Stomach (tissue), 4 donors: ENCODE measurements around the gene MX2.

Experiments used
- CTCF ChIP-seq, 7 experiments: fragments of 450-650 bp in 4 of 7; fragments of 200-600 bp in 3 of 7; sonication (generic) in 3 of 7; IDR thresholded peaks; one replicate each; pipeline ENCODE4 v1.5.1; 2016 to 2019; ENCODE audit warnings: antibody characterized with exemption in 7 of 7, control low read depth in 2 of 7, mild to moderate bottlenecking in 1 of 7
- EP300 ChIP-seq: sonication (generic); formaldehyde crosslinking; IDR thresholded peaks from one replicate; pipeline ENCODE4 v1.6.1; 2017; ENCODE audit warnings: antibody characterized with exemption
- POLR2A ChIP-seq, 4 donors: fragments of 450-650 bp; IDR thresholded peaks; one replicate each; pipeline ENCODE4 v1.6.1; 2016; ENCODE audit warnings: antibody characterized with exemption in 4 of 4, control low read depth in 2 of 4, mild to moderate bottlenecking in 1 of 4, moderate library complexity in 1 of 4
- POLR2AphosphoS5 ChIP-seq, 3 donors: sonication (generic); formaldehyde crosslinking; IDR thresholded peaks; one replicate each; pipeline ENCODE4 v1.6.1; 2016; ENCODE audit warnings: antibody characterized with exemption in 3 of 3

DNA sequence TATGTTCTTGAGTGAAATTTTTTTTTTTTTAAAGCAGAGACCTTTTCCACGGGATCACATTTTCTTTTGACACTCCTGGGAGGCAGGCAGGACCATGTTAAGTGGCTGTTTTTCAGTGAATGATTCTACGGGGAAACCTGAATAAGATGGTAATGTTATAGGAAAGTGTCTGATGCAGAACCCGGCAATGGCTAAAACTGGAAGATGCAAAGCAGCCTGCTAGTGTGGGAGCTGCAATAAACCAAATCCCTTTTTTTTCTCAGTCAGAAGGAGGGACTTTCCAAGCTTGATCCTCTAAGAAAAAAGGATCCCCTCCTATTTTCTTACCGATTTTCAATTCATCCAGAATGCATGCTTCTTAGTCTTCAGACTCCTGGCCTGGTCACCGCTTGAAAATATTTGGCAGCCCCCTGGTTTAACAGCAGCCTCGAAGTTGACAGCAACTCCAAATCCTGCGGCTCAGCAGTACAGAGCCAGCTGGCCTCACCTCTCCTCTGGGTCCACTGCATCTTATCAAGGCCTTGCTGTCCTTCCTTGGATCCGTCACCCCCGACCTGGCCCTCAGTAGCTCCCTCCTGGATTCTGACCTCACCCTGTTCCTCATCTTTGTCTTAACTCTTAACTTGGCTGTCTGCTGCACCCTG lies 5.6 kb downstream of the MX2 start:
- TF ChIP-seq POLR2AphosphoS5 (IDR thresholded peaks at IDR 0.05): no peak
- no peak for TF ChIP-seq EP300
- TF ChIP-seq CTCF (IDR thresholded peaks at IDR 0.05): no peak
- TF ChIP-seq POLR2A (IDR thresholded peaks at IDR 0.05): no peak
